ENCODE data around the gene SMURF1.

The SMURF1 gene

DNA sequence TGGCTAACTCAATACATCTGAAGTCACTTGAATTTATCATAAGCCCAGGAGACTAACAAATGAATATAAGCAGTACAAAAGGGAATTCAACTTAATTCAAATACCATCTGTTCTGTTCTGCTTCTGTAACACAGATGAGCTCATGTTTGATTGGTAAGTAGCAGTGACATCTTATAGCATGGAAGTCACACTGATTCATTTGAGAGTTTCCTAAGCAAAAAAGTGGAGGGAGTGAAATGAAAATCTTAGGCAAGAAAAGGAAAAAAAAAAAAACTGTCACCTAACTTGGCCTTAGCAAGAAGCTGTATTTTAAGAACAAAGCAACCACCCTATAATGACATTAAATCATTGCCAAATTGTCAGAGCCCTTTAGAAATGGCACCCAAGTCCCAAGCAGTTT is 49.5 kb downstream of the SMURF1 start:
- no peaks in the 10 kb centered on the region for H3K36me3 Mint-ChIP-seq (ENCODE audit: insufficient read depth)
- peaks cover 16 to 53% of the 10 kb centered on the region in 2 donors for H3K4me1 Mint-ChIP-seq (ENCODE audit: low read depth in 2 of 2)
- no peaks in the 10 kb centered on the region for H3K27me3 Mint-ChIP-seq
- DNase-seq (no peak), ATAC-seq (replicated peaks) (no peak)
- H3K9me3 Mint-ChIP-seq = no peaks in the 10 kb centered on the region
- no peak overlapping the region for H3K4me3 Mint-ChIP-seq
- no peak overlapping the region for H3K27ac Mint-ChIP-seq

DNA sequence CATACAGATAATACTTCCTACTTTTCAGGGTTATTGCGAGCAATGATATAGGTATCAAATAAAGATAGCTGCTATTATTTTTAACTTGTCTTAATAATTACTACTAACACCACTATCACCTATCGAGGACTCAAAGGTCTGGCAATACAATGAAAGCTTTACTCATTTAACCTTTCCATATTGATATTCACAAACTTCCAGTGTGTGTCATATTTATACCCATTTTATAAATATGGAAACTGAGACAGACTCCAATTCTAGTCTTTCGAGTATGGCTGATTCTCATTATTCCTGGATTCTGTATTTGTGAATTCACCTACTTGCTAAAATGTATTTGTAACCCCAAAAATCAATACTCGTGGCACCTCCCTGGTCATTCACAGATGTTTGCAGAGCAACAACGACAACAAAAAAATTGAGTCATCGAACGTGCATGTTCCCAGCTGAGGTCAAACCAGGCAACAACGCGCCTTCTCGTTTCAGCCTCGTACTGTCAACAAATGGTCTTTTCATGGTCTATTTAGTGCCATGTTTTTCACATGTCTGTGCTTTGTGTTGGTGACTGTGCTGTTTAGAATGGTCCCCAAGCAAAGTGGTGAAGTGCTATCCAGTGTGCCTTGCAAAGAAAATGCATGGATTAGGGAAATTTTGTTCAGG is 51.7 kb downstream of the SMURF1 start:
- peaks cover 18 to 47% of the 10 kb centered on the region in 2 donors for H3K4me1 Mint-ChIP-seq (ENCODE audit: low read depth in 2 of 2)

DNA sequence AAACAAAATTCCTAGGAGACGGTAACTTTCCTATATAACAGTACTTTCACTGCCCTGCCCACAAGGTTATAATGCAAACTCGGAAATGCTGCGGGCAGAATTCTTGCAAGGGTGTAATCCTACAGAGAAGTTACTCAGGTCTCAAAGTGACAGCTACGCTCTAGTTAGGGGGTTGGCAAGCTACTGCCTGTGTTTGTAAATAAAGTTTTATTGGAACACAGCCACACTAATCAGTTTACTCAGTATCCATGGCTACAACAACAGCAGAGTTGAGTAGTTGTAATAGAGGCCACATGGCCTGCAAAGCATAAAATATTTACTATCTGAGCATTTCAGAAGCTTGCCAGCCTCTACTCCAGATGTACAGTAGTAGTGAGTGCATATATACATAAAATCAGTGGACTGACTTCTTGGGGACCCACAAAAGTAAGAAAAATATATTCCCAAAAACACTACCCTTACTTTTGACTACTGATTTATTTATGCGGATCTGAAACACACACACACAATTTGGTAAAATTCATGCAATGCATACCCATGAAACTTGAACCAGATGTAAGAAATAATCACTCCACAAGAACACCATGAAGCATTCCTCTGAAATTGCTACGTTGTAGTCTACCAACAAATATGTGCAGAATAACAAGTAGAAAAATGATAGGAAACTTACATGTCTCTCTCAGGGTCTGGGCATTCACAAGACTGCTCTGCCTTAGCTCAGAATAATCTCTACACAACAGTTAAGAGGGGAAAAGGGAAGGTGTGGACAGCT is 53.0 kb downstream of the SMURF1 start:
- ATAC-seq (replicated peaks) (no peak), DNase-seq (no peak)
- H3K9me3 Mint-ChIP-seq = no peaks in the 10 kb centered on the region
- H3K4me1 Mint-ChIP-seq (ENCODE audit: low read depth in 2 of 2) = peaks cover 13 to 34% of the 10 kb centered on the region in 2 donors
- no peaks in the 10 kb centered on the region for H3K27me3 Mint-ChIP-seq
- H3K36me3 Mint-ChIP-seq (ENCODE audit: insufficient read depth) = peaks cover 3% of the 10 kb centered on the region
- H3K4me3 Mint-ChIP-seq = no peak overlapping the region
- no peak overlapping the region for H3K27ac Mint-ChIP-seq

More for the DNA sequence above, 51.7 kb downstream of the SMURF1 start:
- Mint-ChIP-seq H3K36me3 (ENCODE audit: insufficient read depth) (peaks cover 3% of the 10 kb centered on the region), H3K27ac (no peak overlapping the region), H3K9me3 (no peaks in the 10 kb centered on the region), H3K4me3 (no peak overlapping the region), H3K27me3 (no peaks in the 10 kb centered on the region)
- no peak for ATAC-seq (replicated peaks)
- no peak for DNase-seq

DNA sequence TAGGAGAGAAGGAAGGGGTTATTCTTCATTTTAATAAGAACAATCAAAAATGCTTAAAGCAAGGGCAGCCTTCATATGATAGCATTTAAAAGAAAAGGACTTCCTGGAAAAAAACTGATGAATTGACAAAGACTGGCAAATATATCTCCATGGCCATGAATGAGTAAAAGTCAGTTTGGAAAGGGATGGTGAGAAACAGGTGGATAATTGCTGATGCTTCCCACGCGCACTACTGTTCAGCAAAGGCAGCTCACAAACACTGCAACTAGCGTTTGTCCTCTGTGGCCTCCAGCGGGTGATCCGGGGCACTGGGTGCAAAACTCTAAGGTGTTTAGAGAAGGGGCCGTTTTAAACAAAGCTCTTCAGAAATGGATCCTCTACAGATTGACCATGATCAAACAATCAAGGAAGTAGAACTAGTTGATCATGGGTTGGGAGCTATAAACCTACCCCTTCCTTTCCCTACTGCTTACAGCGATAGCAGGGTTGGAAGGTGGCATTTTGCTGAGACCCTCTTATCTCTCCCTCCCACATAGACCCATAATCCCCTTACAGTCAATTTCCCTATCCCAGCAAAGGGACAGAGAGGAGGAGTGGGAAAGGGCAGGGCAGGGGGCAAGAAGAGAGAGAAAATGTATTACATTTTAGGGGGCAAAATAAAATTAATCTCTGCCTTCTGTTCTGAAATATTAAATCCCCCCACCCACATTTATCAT is 53.8 kb downstream of the SMURF1 start:
- Mint-ChIP-seq H3K9me3 (no peaks in the 10 kb centered on the region), H3K27me3 (no peaks in the 10 kb centered on the region), H3K36me3 (ENCODE audit: insufficient read depth) (peaks cover 6% of the 10 kb centered on the region), H3K4me3 (no peak overlapping the region), H3K4me1 (ENCODE audit: low read depth in 2 of 2) (peaks cover 16 to 39% of the 10 kb centered on the region in 2 donors), H3K27ac (no peak overlapping the region)
- no peak for ATAC-seq (replicated peaks)
- no peak for DNase-seq

DNA sequence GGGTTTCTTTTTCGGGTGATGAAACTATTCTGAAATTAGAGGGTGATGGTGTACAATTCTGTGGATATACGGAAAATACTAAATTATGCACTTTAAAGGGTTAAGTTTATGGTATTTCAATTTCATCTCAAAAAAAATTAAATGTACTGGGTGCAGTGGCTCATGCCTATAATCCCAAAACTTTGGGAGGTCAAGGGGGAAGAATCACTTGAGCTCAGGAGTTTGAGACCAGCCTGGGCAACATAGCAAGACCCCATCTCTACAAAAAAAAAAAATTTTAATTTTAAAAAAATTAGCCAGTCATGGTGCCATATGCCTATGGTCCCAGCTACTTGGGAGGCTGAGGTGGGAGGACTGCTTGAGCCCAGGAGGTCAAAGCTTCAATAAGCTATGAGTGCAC is 57.0 kb downstream of the SMURF1 start:
- peaks cover 18 to 35% of the 10 kb centered on the region in 2 donors for H3K4me1 Mint-ChIP-seq (ENCODE audit: low read depth in 2 of 2)
- H3K9me3 Mint-ChIP-seq = no peaks in the 10 kb centered on the region
- ATAC-seq (replicated peaks) (no peak), DNase-seq (no peak)
- H3K27me3 Mint-ChIP-seq = no peaks in the 10 kb centered on the region
- H3K4me3 Mint-ChIP-seq = no peak overlapping the region
- H3K36me3 Mint-ChIP-seq (ENCODE audit: insufficient read depth) = peaks cover 6% of the 10 kb centered on the region
- H3K27ac Mint-ChIP-seq = no peak overlapping the region

DNA sequence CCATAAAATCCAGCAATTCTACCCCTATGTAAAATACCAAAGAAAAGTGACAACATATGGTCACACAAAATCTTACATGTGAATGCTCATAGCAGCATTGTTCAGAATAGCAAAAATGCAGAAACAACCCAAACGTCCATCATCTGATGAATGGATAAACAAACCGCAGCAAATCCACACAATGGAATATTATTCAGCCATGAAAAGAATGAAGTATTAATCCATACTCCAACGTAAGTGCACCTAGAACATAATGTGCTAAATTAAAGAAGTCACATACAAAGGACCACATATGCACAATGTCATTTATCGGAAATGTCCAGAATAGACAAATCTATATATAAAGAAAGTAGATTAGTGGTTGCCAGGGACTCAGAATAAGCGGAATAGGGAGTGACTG is 57.4 kb downstream of the SMURF1 start:
- H3K36me3 Mint-ChIP-seq (ENCODE audit: insufficient read depth) = peaks cover 6% of the 10 kb centered on the region
- H3K27ac Mint-ChIP-seq = no peak overlapping the region
- H3K9me3 Mint-ChIP-seq = no peaks in the 10 kb centered on the region
- ATAC-seq (replicated peaks) (no peak), DNase-seq (no peak)
- H3K27me3 Mint-ChIP-seq = no peaks in the 10 kb centered on the region
- H3K4me1 Mint-ChIP-seq (ENCODE audit: low read depth in 2 of 2) = peaks cover 15 to 35% of the 10 kb centered on the region in 2 donors
- H3K4me3 Mint-ChIP-seq = no peak overlapping the region

DNA sequence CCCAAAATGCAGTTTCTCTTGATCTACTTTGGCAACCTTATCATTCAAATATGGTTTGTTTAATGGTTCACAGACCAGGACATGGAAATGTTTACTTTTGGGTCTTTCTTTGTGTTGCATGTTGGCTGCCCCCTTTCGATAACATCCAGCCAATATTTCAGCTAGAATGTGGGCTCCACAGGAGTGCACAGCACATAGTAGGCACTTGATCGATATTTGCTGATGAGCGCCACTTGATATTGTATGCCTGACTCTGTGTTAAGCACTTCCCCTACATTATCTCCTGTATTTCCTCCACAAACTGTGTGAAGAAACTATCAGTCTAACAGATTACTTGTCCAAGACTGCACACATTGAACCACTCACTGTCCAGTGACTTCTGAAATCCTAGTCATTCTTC is 60.2 kb downstream of the SMURF1 start:
- Mint-ChIP-seq H3K27ac (no peak overlapping the region), H3K36me3 (ENCODE audit: insufficient read depth) (peaks cover 8% of the 10 kb centered on the region), H3K4me1 (ENCODE audit: low read depth in 2 of 2) (peaks cover 24 to 37% of the 10 kb centered on the region in 2 donors), H3K27me3 (no peaks in the 10 kb centered on the region), H3K9me3 (no peaks in the 10 kb centered on the region), H3K4me3 (no peak overlapping the region)
- no peak for ATAC-seq (replicated peaks)
- no peak for DNase-seq

DNA sequence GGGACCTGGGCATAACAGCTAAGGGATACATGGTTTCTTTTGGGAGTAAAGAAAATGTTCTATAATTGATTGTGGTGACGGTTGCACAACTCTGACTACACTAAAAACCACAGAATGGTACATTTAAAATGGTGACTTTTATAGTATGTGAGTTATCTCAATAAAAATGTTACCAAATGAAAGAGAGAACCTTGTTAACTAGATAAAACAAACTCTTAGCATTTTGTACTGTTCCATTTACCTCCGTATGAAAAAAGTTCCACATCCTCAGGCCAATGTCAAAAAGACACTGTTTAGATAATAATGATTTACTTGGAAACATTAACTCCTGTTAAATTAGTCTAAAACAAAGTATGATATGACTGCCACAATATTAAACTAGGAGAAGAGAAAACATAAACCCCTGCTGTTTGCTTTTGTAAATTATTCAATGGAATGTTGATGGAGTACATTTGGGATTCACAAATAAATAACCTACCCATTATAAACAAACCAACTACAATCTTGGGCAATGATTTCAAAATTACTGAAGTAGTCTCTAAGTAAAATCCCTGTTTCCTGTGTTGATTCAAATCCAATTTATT is 60.7 kb downstream of the SMURF1 start:
- ATAC-seq (replicated peaks) = no peak
- no peak overlapping the region for H3K27ac Mint-ChIP-seq

DNA sequence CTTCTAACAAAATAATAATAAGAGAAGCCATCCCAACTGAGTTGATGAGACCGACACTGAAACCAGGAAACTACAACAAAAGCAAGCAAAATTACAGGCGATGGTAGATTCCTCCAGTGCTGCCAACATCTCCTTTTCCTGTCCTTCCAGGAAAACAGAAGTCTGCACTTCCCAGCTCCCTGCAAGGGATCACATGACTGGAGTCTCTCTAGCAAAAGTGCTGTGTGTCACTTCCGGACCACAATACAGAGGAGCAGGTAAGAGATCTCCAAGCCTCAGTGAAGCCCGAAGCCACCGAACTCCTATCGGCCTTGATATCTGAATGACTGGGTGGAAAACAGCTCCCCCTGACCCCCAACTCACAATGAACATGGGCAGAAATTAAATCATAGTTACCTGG is 63.2 kb downstream of the SMURF1 start:
- Mint-ChIP-seq H3K27ac (peak overlapping the region in 1 of 2 donors; percentile 79), H3K36me3 (ENCODE audit: insufficient read depth) (peaks cover 7% of the 10 kb centered on the region), H3K4me3 (no peak overlapping the region), H3K9me3 (no peaks in the 10 kb centered on the region), H3K4me1 (ENCODE audit: low read depth in 2 of 2) (peaks cover 21 to 39% of the 10 kb centered on the region in 2 donors), H3K27me3 (no peaks in the 10 kb centered on the region)
- DNase-seq = no peak
- no peak for ATAC-seq (replicated peaks)

More for the DNA sequence above, 60.7 kb downstream of the SMURF1 start:
- Mint-ChIP-seq H3K27me3 (no peaks in the 10 kb centered on the region), H3K36me3 (ENCODE audit: insufficient read depth) (peaks cover 6% of the 10 kb centered on the region), H3K4me3 (no peak overlapping the region), H3K4me1 (ENCODE audit: low read depth in 2 of 2) (peaks cover 22 to 37% of the 10 kb centered on the region in 2 donors), H3K9me3 (no peaks in the 10 kb centered on the region)
- no peak for DNase-seq

DNA sequence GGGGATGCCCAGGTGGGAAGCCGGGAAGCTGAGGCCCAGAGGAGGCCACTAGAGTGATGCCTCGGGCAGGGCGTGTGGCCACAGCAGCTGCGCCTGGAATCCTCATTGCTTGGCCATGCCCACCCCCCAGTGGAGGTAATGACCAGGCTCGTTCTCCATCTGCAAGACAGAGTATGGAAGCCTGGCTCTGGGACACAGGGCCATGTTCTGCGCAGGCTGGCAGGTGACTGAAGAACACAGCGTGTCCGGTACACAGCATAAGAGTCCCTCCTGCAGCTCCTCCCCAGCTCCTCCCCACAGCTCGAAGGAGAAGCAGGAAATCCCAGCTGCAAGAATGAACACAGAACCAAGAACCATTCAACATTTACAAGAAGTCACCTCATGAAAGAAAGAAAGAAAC is 64.8 kb downstream of the SMURF1 start:
- H3K27ac Mint-ChIP-seq = peak overlapping the region; percentile 19 to 44
- ATAC-seq (replicated peaks) (no peak), DNase-seq (no peak)
- no peaks in the 10 kb centered on the region for H3K9me3 Mint-ChIP-seq
- H3K27me3 Mint-ChIP-seq = no peaks in the 10 kb centered on the region
- no peak overlapping the region for H3K4me3 Mint-ChIP-seq
- H3K36me3 Mint-ChIP-seq (ENCODE audit: insufficient read depth) = peaks cover 6% of the 10 kb centered on the region
- H3K4me1 Mint-ChIP-seq (ENCODE audit: low read depth in 2 of 2) = peaks cover 13 to 32% of the 10 kb centered on the region in 2 donors

DNA sequence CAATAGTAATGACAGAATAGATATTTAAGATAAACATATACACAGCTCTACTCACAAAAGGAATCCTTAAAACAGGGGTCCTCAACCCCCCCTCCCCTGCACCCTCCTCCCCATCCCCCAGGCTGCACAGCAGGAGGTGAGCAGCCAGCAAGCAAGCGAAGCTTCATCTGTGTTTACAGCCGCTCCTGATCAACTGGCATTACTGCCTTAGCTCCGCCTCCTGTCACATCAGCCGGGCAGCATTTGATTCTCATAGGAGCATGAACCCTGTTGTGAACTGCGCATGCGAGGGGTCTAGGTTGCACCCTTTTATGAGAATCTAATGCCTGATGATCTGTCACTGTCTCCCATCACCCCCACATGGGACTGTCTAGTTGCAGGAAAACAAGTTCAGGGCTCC is 65.5 kb downstream of the SMURF1 start:
- DNase-seq (no peak), ATAC-seq (replicated peaks) (no peak)
- H3K4me1 Mint-ChIP-seq (ENCODE audit: low read depth in 2 of 2) = peaks cover 13 to 32% of the 10 kb centered on the region in 2 donors
- no peaks in the 10 kb centered on the region for H3K9me3 Mint-ChIP-seq
- H3K36me3 Mint-ChIP-seq (ENCODE audit: insufficient read depth) = peaks cover 6% of the 10 kb centered on the region
- no peaks in the 10 kb centered on the region for H3K27me3 Mint-ChIP-seq
- H3K27ac Mint-ChIP-seq = peak overlapping the region in 1 of 2 donors; percentile 22
- no peak overlapping the region for H3K4me3 Mint-ChIP-seq

DNA sequence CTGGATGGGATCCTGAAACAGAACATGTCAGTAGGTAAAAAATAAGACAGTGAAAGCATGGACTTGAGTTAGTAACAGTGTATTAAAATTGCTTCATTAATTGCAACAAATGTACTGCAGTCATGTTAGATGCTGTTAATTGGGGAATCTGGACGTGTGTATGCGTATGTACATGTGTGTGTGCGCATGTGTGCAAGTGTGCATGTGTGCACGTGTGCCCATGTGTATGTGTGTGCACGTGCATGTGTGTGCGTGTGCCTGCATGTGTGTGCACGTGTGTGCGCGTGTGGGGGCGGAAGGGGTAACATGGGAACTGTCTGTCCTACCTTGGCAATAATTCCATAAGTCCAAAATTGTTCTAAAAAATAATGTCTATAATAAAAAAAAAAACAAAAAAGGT is 67.3 kb downstream of the SMURF1 start:
- DNase-seq (no peak), ATAC-seq (replicated peaks) (no peak)
- H3K27me3 Mint-ChIP-seq = no peaks in the 10 kb centered on the region
- no peak overlapping the region for H3K4me3 Mint-ChIP-seq
- no peak overlapping the region for H3K27ac Mint-ChIP-seq
- H3K36me3 Mint-ChIP-seq (ENCODE audit: insufficient read depth) = peaks cover 6% of the 10 kb centered on the region
- H3K9me3 Mint-ChIP-seq = no peaks in the 10 kb centered on the region
- peaks cover 13 to 24% of the 10 kb centered on the region in 2 donors for H3K4me1 Mint-ChIP-seq (ENCODE audit: low read depth in 2 of 2)

DNA sequence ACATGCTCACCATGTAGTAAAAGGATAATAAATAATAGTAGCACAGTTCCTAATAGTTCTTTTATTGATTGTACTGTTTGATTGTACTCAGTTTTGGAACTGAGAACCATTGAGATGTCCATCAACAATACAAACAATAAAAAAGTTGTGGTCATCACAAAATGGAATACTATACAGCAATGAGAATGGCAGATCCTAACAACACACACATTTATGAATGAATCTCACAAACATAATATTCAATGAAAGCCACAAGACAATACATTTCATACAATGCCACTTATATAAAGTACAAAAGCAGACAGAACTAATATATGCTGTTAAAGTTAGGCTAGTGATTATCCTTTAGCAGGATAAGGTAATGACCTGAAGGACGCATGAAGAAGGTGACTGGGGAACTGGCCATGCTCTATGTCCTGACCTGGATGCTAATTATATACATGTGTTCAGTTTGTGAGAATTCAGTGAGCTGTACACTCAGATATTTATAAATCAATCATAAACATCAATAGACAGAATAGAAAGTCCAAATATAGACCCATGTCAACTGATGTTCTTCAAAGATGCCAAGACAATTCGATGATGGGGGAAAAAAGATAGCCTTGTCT is 70.0 kb downstream of the SMURF1 start:
- Mint-ChIP-seq H3K4me1 (ENCODE audit: low read depth in 2 of 2) (peaks cover 3 to 20% of the 10 kb centered on the region in 2 donors), H3K4me3 (no peak overlapping the region), H3K36me3 (ENCODE audit: insufficient read depth) (peaks cover 9% of the 10 kb centered on the region), H3K27ac (no peak overlapping the region), H3K27me3 (no peaks in the 10 kb centered on the region), H3K9me3 (no peaks in the 10 kb centered on the region)
- DNase-seq (no peak), ATAC-seq (replicated peaks) (no peak)
